Cardiac muscle cell (in vitro differentiated cells and primary cell): Measurements from ENCODE around the gene TBL1XR1. TPM values are rescaled to one million over a fixed set of nuclear protein-coding genes. Genes with fewer than 3 reads are reported as not detected.

ENCODE experiments used
- DNase-seq, 2 donors: peaks; one replicate each; pipeline versions ENCODE4 v3.0.0 to v3.0.0-alpha.2; 2010 to 2017; ENCODE audit warnings: low read depth in 1 of 2, low spot score in 1 of 2
- H3K27ac ChIP-seq: fragments of 200-600 bp; sonication (generic); 2 replicates; pipeline ENCODE4 v1.5.1; 2016
- H3K27me3 ChIP-seq: fragments of 200-600 bp; sonication (generic); 2 replicates; pipeline ENCODE4 v1.6.0; 2016; ENCODE audit warnings: control low read depth
- H3K36me3 ChIP-seq: fragments of 200-600 bp; sonication (generic); 2 replicates; pipeline ENCODE4 v1.5.1; 2016; ENCODE audit warnings: control low read depth
- H3K4me1 ChIP-seq: fragments of 200-600 bp; sonication (generic); 2 replicates; pipeline ENCODE4 v1.8.1; 2017; ENCODE audit warnings: low read depth, mild to moderate bottlenecking, mixed run types
- H3K4me3 ChIP-seq: fragments of 200-600 bp; sonication (generic); 2 replicates; pipeline ENCODE4 v1.5.1; 2016; ENCODE audit warnings: mild to moderate bottlenecking
- H3K9me3 ChIP-seq: fragments of 200-600 bp; sonication (generic); 2 replicates; pipeline ENCODE4 v1.5.1; 2017; ENCODE audit warnings: low read depth, mild to moderate bottlenecking, control low read depth
- polyA plus RNA-seq: library from polyadenylated mRNA; unstranded; fragments of >200 nt; fragmentation: Nextera tagmentation; extraction: Ambion mirVana; gene quantifications from 2 replicates; pipeline ENCODE4 v1.2.1, GENCODE V29; 2016
- total RNA-seq: library from RNA; depleted of rRNA; stranded (reverse); fragments of >200 nt; gene quantifications from 2 replicates; pipeline ENCODE4 v1.2.3, GENCODE V29; 2016
- TF ChIP-seq, protein P1 (sequence below): IDR thresholded peaks from 2 replicates; pipeline ENCODE4 v1.5.1; 2012; ENCODE audit warnings: low read depth, mild to moderate bottlenecking, low read length

TBL1XR1 gene
- total and polyA plus RNA-seq, 2 experiments from 2014 or later, result 23.7 to 81.7 TPM

DNA sequence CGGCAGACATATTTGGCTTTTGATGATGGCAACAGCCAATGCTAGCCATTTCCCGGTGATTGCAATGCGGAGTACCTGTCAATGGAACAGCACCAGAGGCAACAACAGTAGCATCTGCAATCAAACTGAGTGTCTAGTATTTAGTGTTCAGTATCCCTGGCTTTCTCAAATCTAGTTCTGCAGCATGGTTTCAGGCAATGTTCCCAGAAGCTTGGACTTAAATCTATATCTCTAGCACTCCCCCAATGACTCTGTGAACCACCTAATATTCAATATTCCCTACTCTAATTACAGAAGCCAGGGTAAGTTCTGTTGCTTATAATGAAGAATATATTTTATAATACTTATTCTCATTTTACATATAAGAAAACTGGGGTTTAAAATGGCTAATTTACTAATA is 48.2 kb downstream of the TBL1XR1 start:
- TF ChIP-seq, protein P1, sequence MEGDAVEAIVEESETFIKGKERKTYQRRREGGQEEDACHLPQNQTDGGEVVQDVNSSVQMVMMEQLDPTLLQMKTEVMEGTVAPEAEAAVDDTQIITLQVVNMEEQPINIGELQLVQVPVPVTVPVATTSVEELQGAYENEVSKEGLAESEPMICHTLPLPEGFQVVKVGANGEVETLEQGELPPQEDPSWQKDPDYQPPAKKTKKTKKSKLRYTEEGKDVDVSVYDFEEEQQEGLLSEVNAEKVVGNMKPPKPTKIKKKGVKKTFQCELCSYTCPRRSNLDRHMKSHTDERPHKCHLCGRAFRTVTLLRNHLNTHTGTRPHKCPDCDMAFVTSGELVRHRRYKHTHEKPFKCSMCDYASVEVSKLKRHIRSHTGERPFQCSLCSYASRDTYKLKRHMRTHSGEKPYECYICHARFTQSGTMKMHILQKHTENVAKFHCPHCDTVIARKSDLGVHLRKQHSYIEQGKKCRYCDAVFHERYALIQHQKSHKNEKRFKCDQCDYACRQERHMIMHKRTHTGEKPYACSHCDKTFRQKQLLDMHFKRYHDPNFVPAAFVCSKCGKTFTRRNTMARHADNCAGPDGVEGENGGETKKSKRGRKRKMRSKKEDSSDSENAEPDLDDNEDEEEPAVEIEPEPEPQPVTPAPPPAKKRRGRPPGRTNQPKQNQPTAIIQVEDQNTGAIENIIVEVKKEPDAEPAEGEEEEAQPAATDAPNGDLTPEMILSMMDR, result no peak
- H3K36me3 ChIP-seq, result no peaks in the 10 kb centered on the region
- H3K9me3 ChIP-seq, result no peaks in the 10 kb centered on the region
- H3K27me3 ChIP-seq, result no peaks in the 10 kb centered on the region
- peaks cover 27% of the 10 kb centered on the region for H3K4me1 ChIP-seq
- DNase-seq, result no peak
- peak overlapping the region; percentile 66 for H3K27ac ChIP-seq
- H3K4me3 ChIP-seq, result no peak overlapping the region

DNA sequence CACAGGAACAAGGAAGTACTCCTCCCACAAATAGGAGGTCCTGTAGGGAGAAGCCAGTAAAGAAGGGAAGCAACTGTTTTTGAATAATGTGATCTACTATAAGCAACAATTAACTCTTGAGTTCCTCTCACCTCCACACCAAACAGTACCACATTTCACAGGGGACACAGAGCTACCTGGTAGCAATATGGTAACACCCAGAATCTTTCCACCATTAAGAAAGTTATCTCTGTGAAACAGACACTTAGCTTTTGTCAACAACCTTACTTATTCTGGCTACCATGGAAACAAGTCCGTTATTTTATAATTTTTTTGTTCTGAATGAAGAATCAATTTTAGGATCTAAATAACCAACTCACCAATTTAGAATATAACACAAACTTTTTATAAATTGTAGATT is 49.5 kb downstream of the TBL1XR1 start:
- H3K9me3 ChIP-seq, result no peaks in the 10 kb centered on the region
- TF ChIP-seq, protein P1, result no peak
- H3K4me3 ChIP-seq, result no peak overlapping the region
- no peak overlapping the region for H3K27ac ChIP-seq
- no peak for DNase-seq
- no peaks in the 10 kb centered on the region for H3K36me3 ChIP-seq
- H3K27me3 ChIP-seq, result no peaks in the 10 kb centered on the region
- peaks cover 27% of the 10 kb centered on the region for H3K4me1 ChIP-seq

DNA sequence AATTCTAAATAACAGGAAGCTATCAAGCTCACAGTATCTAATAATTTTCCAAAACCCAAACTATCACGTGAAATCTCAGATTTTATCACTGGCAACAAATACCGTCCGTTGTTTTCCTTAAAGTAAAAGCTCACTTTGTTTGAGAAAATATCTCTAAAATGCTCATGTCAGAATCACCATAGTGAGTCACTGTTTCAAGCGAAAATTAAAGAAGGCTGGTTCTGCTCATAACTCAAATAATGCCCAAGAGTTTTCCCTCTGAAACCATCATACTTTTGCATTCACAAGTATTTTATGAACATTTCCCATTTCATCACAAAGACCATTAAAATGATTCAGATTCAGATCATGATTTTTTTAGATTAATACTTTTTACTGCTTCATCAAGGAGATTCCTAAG is 50.6 kb downstream of the TBL1XR1 start:
- Histone ChIP-seq H3K36me3 (no peaks in the 10 kb centered on the region), H3K4me1 (peaks cover 27% of the 10 kb centered on the region), H3K4me3 (no peak overlapping the region), H3K27me3 (no peaks in the 10 kb centered on the region), H3K27ac (no peak overlapping the region), H3K9me3 (no peaks in the 10 kb centered on the region)
- DNase-seq, result no peak
- TF ChIP-seq, protein P1, result no peak

DNA sequence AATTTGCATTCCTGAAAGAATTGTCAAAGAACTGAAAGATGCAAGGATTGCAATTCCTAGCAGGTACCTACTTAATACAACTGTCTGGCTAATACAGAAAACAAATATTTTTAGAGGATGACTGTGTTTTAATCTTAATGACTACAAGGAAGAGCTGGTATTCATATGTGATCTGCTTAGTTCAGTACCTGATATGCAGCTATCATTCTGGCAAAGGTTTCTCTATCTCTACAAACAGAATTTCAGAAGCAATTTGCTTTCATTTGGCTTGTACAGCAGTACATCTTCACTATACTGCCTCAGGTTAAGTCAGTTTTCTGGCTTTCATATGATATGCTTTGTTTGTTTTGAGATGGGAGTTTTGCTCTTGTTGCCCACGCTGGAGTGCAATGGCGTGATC is 51.3 kb downstream of the TBL1XR1 start:
- TF ChIP-seq, protein P1, result no peak
- Histone ChIP-seq H3K4me1 (peaks cover 25% of the 10 kb centered on the region), H3K27ac (peak overlapping the region; percentile 57), H3K9me3 (no peaks in the 10 kb centered on the region), H3K27me3 (no peaks in the 10 kb centered on the region), H3K4me3 (no peak overlapping the region), H3K36me3 (no peaks in the 10 kb centered on the region)
- DNase-seq, result no peak

DNA sequence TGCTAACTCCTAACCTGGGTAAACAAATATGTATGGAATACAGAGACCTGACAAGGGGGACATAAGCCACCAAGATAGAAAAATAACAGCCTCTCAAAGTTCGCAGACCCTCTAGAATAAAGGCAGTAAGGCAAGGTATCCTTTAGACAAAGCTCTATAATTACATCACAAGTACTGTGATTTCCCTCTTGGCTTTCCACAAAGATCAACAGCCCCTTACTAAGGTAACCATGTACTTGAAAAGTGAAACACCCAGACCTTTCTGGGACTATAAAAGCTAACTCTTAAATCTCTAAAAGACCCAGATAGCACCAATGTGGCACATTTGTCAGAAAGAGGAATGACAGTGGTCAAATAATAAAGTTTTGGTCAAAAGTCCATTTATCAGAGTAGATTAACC is 51.9 kb downstream of the TBL1XR1 start:
- Histone ChIP-seq H3K4me1 (peaks cover 19% of the 10 kb centered on the region), H3K36me3 (no peaks in the 10 kb centered on the region), H3K4me3 (no peak overlapping the region), H3K27me3 (no peaks in the 10 kb centered on the region), H3K9me3 (no peaks in the 10 kb centered on the region), H3K27ac (peak overlapping the region; percentile 57)
- DNase-seq, result no peak
- TF ChIP-seq, protein P1, result no peak

DNA sequence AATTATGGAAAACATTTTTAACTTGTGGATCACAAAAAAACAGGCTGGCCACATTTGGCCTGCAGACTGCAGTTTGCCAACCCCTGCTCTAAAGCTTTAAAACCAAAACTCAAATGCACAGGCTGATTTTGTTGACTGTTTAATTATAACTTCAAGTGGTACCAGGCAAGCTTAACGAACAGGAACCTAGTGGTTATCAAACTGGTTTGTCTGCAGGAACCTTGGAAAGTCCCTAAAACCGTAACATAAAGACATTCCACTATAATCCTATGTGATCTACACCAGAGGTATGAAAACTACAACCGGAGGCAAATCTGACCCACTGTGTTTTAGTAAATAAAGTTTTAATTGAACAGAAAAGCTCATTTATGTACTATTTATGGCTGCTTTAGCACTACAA is 52.4 kb downstream of the TBL1XR1 start:
- H3K27ac ChIP-seq, result peak overlapping the region; percentile 57
- peaks cover 15% of the 10 kb centered on the region for H3K4me1 ChIP-seq
- TF ChIP-seq, protein P1, result no peak
- no peaks in the 10 kb centered on the region for H3K9me3 ChIP-seq
- DNase-seq, result no peak
- no peaks in the 10 kb centered on the region for H3K27me3 ChIP-seq
- H3K36me3 ChIP-seq, result no peaks in the 10 kb centered on the region
- H3K4me3 ChIP-seq, result no peak overlapping the region
